DOHH2 (cell line): ENCODE measurements around the gene FGFR3.

Experiments used
- H3F3A ChIP-seq: fragments of 200-600 bp; sonication (generic), shearing (Covaris generic); 2 replicates; pipeline ENCODE4 v1.6.0; 2016; ENCODE audit warnings: antibody characterized with exemption, mild to moderate bottlenecking; ENCODE audit not compliant: control insufficient read depth, insufficient read depth
- H3K27ac ChIP-seq: fragments of 200-600 bp; sonication (generic); 2 replicates; pipeline ENCODE4 v1.5.1; 2014; ENCODE audit warnings: low read depth, mild to moderate bottlenecking, low read length, moderate library complexity
- H3K27me3 ChIP-seq: fragments of 200-600 bp; sonication (generic); 2 replicates; pipeline ENCODE4 v1.6.1; 2014; ENCODE audit warnings: mild to moderate bottlenecking, low read length, mixed read lengths; ENCODE audit not compliant: control insufficient read depth
- H3K36me3 ChIP-seq: fragments of 200-600 bp; sonication (generic); 2 replicates; pipeline ENCODE4 v1.6.1; 2014; ENCODE audit warnings: mild to moderate bottlenecking, low read length, moderate library complexity, mixed read lengths; ENCODE audit not compliant: control insufficient read depth
- H3K4me1 ChIP-seq: fragments of 200-600 bp; sonication (generic); 2 replicates; pipeline ENCODE4 v1.6.1; 2014; ENCODE audit warnings: mild to moderate bottlenecking, low read length, mixed read lengths; ENCODE audit not compliant: control insufficient read depth
- H3K4me2 ChIP-seq: fragments of 200-600 bp; sonication (generic); 2 replicates; pipeline ENCODE4 v1.6.0; 2014; ENCODE audit warnings: mild to moderate bottlenecking, low read length, moderate library complexity
- H3K4me3 ChIP-seq: fragments of 200-600 bp; sonication (generic); 2 replicates; pipeline ENCODE4 v1.5.1; 2014; ENCODE audit warnings: mild to moderate bottlenecking, low read length, mixed read lengths
- H3K79me2 ChIP-seq: fragments of 200-600 bp; sonication (generic); 2 replicates; pipeline ENCODE4 v1.6.1; 2014; ENCODE audit warnings: mild to moderate bottlenecking, low read length, mixed read lengths; ENCODE audit not compliant: control insufficient read depth
- H3K9me2 ChIP-seq: fragments of 200-600 bp; sonication (generic); replicated peaks from 2 replicates; pipeline ENCODE4 v1.6.1; 2014; ENCODE audit warnings: mild to moderate bottlenecking, low read length, mixed read lengths; ENCODE audit not compliant: control insufficient read depth
- H3K9me3 ChIP-seq: fragments of 200-600 bp; sonication (generic); 2 replicates; pipeline ENCODE4 v1.6.1; 2014; ENCODE audit warnings: antibody characterized with exemption, low read length, mixed read lengths; ENCODE audit not compliant: control insufficient read depth, insufficient read depth
- H4K20me1 ChIP-seq: fragments of 200-600 bp; sonication (generic); 2 replicates; pipeline ENCODE4 v1.6.0; 2014; ENCODE audit warnings: low read depth, mild to moderate bottlenecking, antibody characterized with exemption, low read length, moderate library complexity; ENCODE audit not compliant: control insufficient read depth, insufficient read depth
- EZH2phosphoT487 ChIP-seq: fragments of 200-600 bp; sonication (generic); IDR thresholded peaks from 2 replicates; pipeline ENCODE4 v1.6.1; 2017; ENCODE audit warnings: borderline replicate concordance, mild to moderate bottlenecking, antibody characterized with exemption, low read length, moderate library complexity, mixed read lengths
- TF ChIP-seq, protein P1 (sequence below): fragments of 200-600 bp; sonication (generic); IDR thresholded peaks from one replicate; pipeline ENCODE4 v1.5.1; 2014; ENCODE audit warnings: antibody characterized with exemption, mild to moderate bottlenecking, low read depth, low read length; ENCODE audit not compliant: poor library complexity, severe bottlenecking

FGFR3 gene

DNA sequence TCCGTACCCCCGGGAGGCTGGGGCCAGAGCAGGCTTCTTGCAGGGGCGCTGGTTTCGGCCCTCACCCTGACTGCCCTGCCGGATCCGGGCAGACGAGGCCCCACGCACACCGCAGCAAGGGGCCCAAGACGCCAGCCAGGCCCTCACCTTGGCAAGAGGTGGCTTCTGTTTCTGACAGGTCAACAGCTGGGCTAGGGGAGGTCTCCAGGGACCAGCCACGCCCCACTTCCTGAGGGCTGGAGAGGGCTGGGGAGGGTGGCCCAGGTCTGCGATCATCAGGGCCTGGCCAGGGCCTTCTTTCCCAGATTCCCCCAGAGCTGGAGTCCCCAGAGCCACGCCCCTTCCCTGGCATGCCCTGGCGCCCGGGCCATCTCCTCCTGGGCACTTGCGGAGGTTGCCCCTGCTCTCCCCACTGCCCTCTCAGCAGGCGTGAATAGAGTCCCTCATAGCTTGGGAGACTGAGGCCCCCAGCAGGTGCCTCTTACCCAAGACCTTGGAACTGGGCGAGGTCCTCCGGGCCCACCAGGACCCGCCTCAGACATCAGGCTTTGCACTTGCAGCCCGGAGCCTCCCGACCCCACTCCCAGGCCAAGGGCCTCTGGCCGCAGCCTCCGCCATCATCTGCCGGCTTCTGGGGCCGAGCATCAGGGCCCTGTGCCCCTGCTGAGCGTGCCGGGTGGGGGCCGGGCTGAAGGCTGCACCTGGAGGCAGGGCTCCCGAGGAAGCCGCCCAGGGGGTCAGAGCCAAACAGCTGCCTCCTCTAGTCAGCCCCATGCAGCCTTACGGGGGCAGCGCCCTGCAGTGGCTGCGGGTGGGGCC is 6.3 kb upstream of the FGFR3 start:
- H3K27ac ChIP-seq, result no peak overlapping the region
- no peaks in the 10 kb centered on the region; the same call in 1 of the 2 replicates for H4K20me1 ChIP-seq
- H3K79me2 ChIP-seq, result no peaks in the 10 kb centered on the region
- no peaks in the 10 kb centered on the region for H3K9me2 ChIP-seq
- no peaks in the 10 kb centered on the region; the same call in 1 of the 2 replicates for H3K4me1 ChIP-seq
- TF ChIP-seq, protein P1, sequence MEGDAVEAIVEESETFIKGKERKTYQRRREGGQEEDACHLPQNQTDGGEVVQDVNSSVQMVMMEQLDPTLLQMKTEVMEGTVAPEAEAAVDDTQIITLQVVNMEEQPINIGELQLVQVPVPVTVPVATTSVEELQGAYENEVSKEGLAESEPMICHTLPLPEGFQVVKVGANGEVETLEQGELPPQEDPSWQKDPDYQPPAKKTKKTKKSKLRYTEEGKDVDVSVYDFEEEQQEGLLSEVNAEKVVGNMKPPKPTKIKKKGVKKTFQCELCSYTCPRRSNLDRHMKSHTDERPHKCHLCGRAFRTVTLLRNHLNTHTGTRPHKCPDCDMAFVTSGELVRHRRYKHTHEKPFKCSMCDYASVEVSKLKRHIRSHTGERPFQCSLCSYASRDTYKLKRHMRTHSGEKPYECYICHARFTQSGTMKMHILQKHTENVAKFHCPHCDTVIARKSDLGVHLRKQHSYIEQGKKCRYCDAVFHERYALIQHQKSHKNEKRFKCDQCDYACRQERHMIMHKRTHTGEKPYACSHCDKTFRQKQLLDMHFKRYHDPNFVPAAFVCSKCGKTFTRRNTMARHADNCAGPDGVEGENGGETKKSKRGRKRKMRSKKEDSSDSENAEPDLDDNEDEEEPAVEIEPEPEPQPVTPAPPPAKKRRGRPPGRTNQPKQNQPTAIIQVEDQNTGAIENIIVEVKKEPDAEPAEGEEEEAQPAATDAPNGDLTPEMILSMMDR, result no peak
- TF ChIP-seq EZH2phosphoT487, result no peak
- no peaks in the 10 kb centered on the region for H3K9me3 ChIP-seq
- no peak overlapping the region for H3K4me2 ChIP-seq
- peaks cover 6% of the 10 kb centered on the region for H3K27me3 ChIP-seq
- no peaks in the 10 kb centered on the region for H3K36me3 ChIP-seq
- no peak overlapping the region for H3K4me3 ChIP-seq
- no peaks in the 10 kb centered on the region for H3F3A ChIP-seq

GRCh38 chr4:1787411-1788077 is 5.5 kb upstream of the FGFR3 start:
- no peaks in the 10 kb centered on the region for H3K9me2 ChIP-seq
- H3K4me1 ChIP-seq, result no peaks in the 10 kb centered on the region; the same call in 1 of the 2 replicates
- H3K36me3 ChIP-seq, result no peaks in the 10 kb centered on the region
- no peak for TF ChIP-seq EZH2phosphoT487
- TF ChIP-seq, protein P1, result no peak
- H3K79me2 ChIP-seq, result no peaks in the 10 kb centered on the region
- no peaks in the 10 kb centered on the region for H3K9me3 ChIP-seq
- peaks cover 10% of the 10 kb centered on the region for H3K27me3 ChIP-seq
- no peak overlapping the region for H3K4me3 ChIP-seq
- no peaks in the 10 kb centered on the region; the same call in 1 of the 2 replicates for H4K20me1 ChIP-seq
- no peak overlapping the region for H3K4me2 ChIP-seq
- H3F3A ChIP-seq, result no peaks in the 10 kb centered on the region
- H3K27ac ChIP-seq, result no peak overlapping the region

- H3F3A ChIP-seq, result no peaks in the 10 kb centered on the region
- H3K9me2 ChIP-seq, result no peaks in the 10 kb centered on the region
- H3K4me2 ChIP-seq, result no peak overlapping the region
- TF ChIP-seq, protein P1, result no peak
- TF ChIP-seq EZH2phosphoT487, result no peak
- no peaks in the 10 kb centered on the region for H3K36me3 ChIP-seq
- no peaks in the 10 kb centered on the region for H3K79me2 ChIP-seq
- peaks cover 13% of the 10 kb centered on the region for H3K27me3 ChIP-seq
- H3K4me3 ChIP-seq, result no peak overlapping the region
- H3K4me1 ChIP-seq, result no peaks in the 10 kb centered on the region; the same call in 1 of the 2 replicates
- no peaks in the 10 kb centered on the region for H3K9me3 ChIP-seq
- H4K20me1 ChIP-seq, result no peaks in the 10 kb centered on the region; the same call in 1 of the 2 replicates
- no peak overlapping the region for H3K27ac ChIP-seq
These were observed 4.7 kb upstream of the FGFR3 start for GRCh38 chr4:1788254-1788973.
